Subcutaneous abdominal adipose tissue (tissue), 5 donors: ENCODE data around the gene TPT1.
A peak's percentile ranks its signal among the peaks of the same experiment; 100 is the strongest.
"Not testable (repeated sequence)": the region's sequence is repeated elsewhere in the genome, so short reads cannot be mapped to it uniquely, and the experiment has no call there.

Experiments used
- H3K27ac ChIP-seq: one replicate; pipeline ENCODE4 v1.7.0; 2013; ENCODE audit warnings: low read depth, mild to moderate bottlenecking, inconsistent platforms, low read length, moderate library complexity
- H3K27me3 ChIP-seq, 5 donors: one replicate each; pipeline ENCODE4 v1.7.0; 2013; ENCODE audit warnings: low read length in 5 of 5, inconsistent platforms in 1 of 5; ENCODE audit not compliant: control insufficient read depth in 5 of 5, insufficient read depth in 4 of 5
- H3K36me3 ChIP-seq, 5 donors: one replicate each; pipeline ENCODE4 v1.7.0; 2013; ENCODE audit warnings: low read length in 5 of 5; ENCODE audit not compliant: control insufficient read depth in 5 of 5, insufficient read depth in 5 of 5
- H3K4me1 ChIP-seq, 5 donors: one replicate each; pipeline ENCODE4 v1.7.0; 2013; ENCODE audit warnings: low read length in 5 of 5, mild to moderate bottlenecking in 3 of 5, moderate library complexity in 1 of 5; ENCODE audit not compliant: control insufficient read depth in 5 of 5, insufficient read depth in 5 of 5
- H3K4me3 ChIP-seq, 5 donors: one replicate each; pipeline ENCODE4 v1.7.0; 2013; ENCODE audit warnings: low read length in 5 of 5, low read depth in 1 of 5
- H3K9ac ChIP-seq, 5 donors: one replicate each; pipeline ENCODE4 v1.7.0; 2013; ENCODE audit warnings: low read length in 5 of 5, mild to moderate bottlenecking in 4 of 5, moderate library complexity in 3 of 5
- H3K9me3 ChIP-seq, 5 donors: one replicate each; pipeline ENCODE4 v1.7.0; 2013; ENCODE audit warnings: low read length in 5 of 5; ENCODE audit not compliant: control insufficient read depth in 5 of 5
- donor health status: healthy.
- donor health status: healthy.
- donor health status: healthy.
- donor health status: healthy.
- donor health status: healthy.

TPT1 gene

DNA sequence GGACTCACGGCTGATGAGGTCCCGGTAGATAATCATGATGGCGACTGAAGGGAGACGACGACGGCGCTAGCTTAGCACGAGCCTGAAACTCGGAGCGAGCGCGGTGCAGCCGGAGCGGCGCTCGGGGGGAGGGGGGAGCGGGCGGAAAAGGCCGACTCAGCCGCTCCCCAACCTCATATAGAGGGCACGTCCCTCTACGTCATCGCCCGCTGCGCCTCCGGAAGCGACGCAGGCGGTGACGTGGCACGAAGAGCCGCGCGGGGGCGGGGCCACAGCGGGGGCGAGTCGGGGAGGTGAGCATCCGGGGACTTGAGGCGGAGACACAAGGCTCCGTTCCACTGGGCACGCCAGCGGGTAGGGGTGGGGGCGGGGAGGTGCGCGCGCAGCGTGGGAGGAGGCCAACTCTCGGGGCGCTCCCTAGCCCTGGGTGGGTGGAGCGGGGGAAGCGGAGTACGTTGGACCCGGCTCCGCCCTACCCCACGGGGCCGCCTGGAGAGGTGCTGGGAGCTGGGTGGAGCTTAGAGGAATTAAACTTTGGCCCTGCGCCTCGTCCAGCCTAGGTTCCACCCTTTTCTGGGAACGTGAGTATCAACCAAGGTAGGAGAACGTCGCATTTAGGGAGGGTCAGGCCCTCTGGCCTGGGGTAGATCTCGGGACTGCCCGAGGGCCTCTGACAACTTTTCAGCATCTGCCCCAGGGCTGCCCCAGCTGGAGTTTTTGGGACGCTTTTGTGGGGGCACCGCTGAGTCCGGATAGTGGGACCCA, at the start of gene TPT1:
TSS of gene TPT1 (minus strand) at position 150 of the 765 bp plus-strand sequence. CDS start at position 36, 114 bp downstream.
- no peaks in the 10 kb centered on the region for H3K9me3 ChIP-seq
- H3K9ac ChIP-seq: peak within 1 kb of the TSS; percentile 89 to 100 (median 98)
- H3K36me3 ChIP-seq: peaks cover 35 to 45% (median 44%) of the 10 kb centered on the region in 5 donors
- peak within 1 kb of the TSS; percentile 100 for H3K27ac ChIP-seq
- H3K4me3 ChIP-seq: peak within 1 kb of the TSS; percentile 88 to 94 (median 90)
- H3K27me3 ChIP-seq: no peaks in the 10 kb centered on the region
- peaks cover 4 to 53% (median 41%) of the 10 kb centered on the region in 5 donors for H3K4me1 ChIP-seq

DNA sequence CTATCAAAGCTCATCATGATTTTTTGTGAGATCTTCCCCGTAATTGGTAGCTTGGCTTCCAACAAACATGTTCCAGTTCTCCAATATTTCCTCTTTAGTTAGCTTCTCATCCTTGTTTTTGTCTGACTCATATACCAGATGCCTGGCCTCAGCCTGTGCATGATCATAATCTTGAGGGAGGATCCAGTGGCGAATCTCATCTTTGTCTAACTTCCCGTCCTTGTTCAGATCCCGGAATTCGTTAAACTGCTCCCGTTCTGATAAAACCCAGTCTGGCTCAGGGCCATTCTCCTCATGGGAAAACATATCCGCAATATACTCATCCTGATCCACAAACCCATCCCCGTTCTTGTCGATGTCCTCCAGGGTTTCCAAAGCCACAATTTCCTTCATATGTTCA, 49.4 kb upstream of the TPT1 start:
- H3K4me3 ChIP-seq, H3K9ac ChIP-seq, H3K9me3 ChIP-seq, H3K27me3 ChIP-seq, H3K27ac ChIP-seq, H3K4me1 ChIP-seq: not testable (repeated sequence)
- H3K36me3 ChIP-seq: peaks cover 0 to 22% (median 6%) of the 10 kb centered on the region in 5 donors

DNA sequence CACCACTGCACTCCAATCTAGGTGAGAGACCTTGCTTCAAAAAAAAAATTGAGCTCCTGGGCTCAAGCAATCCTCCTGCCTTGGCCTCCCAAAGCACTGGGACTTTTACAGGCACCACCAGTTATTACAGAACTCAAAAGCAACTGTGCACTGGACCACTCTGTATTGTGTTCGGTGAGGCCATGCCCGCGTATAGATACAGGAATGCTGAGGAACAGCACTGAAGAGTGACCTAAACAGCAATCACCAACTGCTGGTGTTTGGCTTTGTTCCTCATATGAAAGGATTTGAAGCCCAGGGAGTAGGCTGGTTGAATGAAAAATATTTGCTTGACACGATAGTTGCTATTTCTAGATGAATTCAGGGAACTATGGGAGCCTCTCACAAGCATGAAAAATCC, 47.7 kb upstream of the TPT1 start:
- Histone ChIP-seq H3K4me3 (no peak overlapping the region), H3K4me1 (peaks cover 0 to 4% (median 0%) of the 10 kb centered on the region in 5 donors), H3K27ac (no peak overlapping the region), H3K36me3 (peaks cover 5 to 31% (median 9%) of the 10 kb centered on the region in 5 donors), H3K27me3 (no peaks in the 10 kb centered on the region), H3K9me3 (no peaks in the 10 kb centered on the region), H3K9ac (no peak overlapping the region)

DNA sequence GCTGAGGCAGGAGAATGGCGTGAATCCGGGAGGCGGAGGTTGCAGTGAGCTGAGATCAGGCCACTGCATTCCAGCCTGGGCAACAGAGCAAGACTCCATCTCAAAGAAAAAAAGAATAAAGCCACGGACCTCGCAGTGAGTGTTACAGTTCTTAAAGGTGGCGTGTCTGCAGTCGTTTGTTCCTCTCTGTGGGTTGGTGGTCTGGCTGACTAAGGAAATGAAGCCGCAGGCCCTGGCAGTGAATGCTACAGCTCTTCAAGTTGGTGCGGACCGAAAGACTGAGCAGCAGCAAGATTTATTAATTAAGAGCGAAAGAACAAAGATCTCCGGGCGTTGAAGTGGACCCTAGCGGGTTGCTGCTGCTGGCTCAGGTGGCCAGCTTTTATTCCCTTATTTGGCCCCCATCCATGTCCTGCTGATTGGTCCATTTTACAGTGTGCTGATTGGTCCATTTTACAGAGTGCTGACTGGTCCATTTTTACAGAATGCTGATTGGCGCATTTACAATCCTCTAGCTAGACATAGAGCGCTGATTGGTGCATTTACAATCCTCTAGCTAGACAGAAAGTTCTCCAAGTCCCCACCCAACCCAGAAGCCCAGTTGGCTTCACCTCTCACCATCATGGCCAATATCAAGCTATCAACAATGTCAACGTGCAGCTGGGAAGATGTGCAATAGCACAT, 46.1 kb upstream of the TPT1 start:
- not testable (repeated sequence) for H3K4me3 ChIP-seq, H3K27me3 ChIP-seq, H3K4me1 ChIP-seq, H3K9me3 ChIP-seq, H3K27ac ChIP-seq, H3K9ac ChIP-seq
- H3K36me3 ChIP-seq: peaks cover 5 to 28% (median 7%) of the 10 kb centered on the region in 5 donors

DNA sequence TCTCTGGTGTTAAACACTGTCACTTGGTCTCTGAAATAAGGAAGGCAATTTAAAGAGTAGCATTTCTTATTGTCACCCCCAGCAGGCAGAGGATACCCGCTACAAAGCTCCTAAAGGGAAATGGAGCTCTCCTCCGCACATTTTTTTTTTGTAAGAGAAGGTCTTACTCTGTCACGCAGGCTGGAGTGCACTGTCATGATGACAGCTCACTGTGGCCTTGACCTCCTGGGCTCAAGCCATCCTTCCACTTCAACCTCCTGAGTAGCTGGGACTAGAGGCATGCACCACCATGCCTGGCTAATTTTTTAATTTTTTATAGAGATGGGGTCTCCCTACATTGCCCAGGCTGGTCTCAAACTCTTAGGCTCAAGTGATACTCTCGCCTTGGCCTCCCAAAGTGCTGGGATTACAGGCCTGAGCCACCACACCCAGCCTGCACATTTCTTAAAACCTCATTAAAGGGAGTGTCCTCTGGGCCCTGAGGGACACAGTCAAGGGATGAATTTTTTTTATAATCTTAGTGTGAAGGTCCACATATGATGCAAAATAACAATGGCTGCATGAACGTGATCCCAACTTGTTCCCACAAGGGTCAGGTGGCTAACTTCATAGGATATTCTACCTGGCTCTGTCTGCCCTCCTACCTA, 45.0 kb upstream of the TPT1 start:
- peaks cover 5 to 26% (median 6%) of the 10 kb centered on the region in 5 donors for H3K36me3 ChIP-seq
- H3K9ac ChIP-seq: no peak overlapping the region
- no peak overlapping the region for H3K4me3 ChIP-seq
- peaks cover 0 to 4% (median 0%) of the 10 kb centered on the region in 5 donors for H3K4me1 ChIP-seq
- H3K27ac ChIP-seq: no peak overlapping the region
- H3K27me3 ChIP-seq: no peaks in the 10 kb centered on the region
- no peaks in the 10 kb centered on the region for H3K9me3 ChIP-seq

DNA sequence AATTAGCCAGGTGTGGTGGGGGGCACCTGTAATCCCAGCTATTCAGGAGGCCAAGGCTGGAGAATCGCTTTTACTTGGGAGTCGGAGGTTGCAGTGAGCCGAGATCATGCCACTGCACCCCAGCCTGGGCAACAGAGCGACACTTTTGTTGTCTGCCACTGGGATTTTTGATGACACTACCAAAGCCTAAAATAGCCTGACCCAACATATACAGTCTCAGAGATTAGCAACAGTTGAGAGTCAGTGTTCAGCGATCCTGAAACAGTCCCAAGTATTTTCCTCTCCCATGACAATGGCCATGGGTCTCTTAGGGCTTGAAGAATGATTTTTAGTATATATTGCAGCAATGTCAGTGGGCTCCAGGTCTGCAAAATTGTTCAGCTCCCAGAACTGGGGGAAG, 44.3 kb upstream of the TPT1 start:
- Histone ChIP-seq H3K4me3 (no peak overlapping the region), H3K27me3 (no peaks in the 10 kb centered on the region), H3K27ac (no peak overlapping the region), H3K36me3 (peaks cover 5 to 22% (median 6%) of the 10 kb centered on the region in 5 donors), H3K4me1 (peaks cover 0 to 4% (median 0%) of the 10 kb centered on the region in 5 donors), H3K9me3 (no peaks in the 10 kb centered on the region), H3K9ac (no peak overlapping the region)

DNA sequence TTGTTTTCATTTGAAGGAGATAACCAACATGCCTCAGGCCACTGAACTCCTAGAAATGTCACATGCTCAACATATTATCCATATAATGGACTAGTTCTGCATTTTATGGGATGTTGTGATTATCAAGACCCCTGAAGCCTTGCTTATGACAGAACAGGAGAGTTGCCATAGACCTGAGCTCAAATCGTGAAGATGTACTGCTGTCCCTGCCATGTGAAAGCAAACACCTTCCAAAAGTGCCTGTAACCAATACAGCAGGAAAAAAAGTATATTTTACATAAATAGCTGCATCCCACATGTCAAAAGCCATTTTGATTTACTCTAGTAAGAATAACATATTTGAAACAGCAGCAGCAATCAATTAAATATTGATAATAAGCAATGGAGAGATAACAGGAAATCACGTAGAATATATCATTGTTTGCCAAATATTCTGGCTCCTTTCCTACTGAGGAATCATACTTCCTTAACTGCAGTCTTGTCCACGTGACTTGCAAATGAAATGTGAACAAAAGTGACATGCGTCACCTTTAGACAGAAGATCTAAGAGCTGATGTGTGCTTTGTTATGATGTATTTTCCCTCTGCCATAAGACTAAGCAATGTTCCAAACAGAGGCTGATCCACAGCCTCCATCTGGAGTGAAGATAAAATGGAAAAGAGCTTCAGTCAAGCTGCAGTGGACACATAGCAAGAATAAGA, 43.6 kb upstream of the TPT1 start:
- Histone ChIP-seq H3K36me3 (peaks cover 5 to 22% (median 6%) of the 10 kb centered on the region in 5 donors), H3K27ac (no peak overlapping the region)

DNA sequence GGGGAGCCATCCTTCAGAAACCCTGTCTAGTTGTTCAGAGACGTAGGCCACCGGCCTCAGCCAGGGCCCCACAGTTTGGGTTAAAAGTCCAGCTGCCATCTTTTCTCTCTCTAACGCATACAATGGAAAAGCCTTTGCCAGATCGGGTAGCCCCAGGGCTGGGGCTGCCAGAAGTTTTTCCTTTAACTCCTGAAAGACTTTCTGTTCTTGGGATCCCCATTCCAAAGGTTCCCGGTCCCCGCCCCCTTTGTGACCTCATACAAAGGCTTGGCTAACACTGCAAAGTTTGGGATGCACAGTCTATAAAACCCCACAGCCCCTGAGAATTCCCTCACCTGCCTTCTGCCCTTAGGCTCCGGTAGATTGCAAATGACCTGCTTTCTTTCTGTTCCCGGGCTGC, 41.8 kb upstream of the TPT1 start:
- not testable (repeated sequence) for H3K9ac ChIP-seq, H3K4me3 ChIP-seq, H3K4me1 ChIP-seq, H3K27me3 ChIP-seq, H3K9me3 ChIP-seq, H3K27ac ChIP-seq
- peaks cover 4 to 19% (median 5%) of the 10 kb centered on the region in 5 donors for H3K36me3 ChIP-seq

More for the DNA sequence above, 43.6 kb upstream of the TPT1 start:
- H3K9ac ChIP-seq: no peak overlapping the region
- H3K4me1 ChIP-seq: peaks cover 0 to 4% (median 0%) of the 10 kb centered on the region in 5 donors
- no peaks in the 10 kb centered on the region for H3K27me3 ChIP-seq
- H3K9me3 ChIP-seq: no peaks in the 10 kb centered on the region
- H3K4me3 ChIP-seq: no peak overlapping the region

DNA sequence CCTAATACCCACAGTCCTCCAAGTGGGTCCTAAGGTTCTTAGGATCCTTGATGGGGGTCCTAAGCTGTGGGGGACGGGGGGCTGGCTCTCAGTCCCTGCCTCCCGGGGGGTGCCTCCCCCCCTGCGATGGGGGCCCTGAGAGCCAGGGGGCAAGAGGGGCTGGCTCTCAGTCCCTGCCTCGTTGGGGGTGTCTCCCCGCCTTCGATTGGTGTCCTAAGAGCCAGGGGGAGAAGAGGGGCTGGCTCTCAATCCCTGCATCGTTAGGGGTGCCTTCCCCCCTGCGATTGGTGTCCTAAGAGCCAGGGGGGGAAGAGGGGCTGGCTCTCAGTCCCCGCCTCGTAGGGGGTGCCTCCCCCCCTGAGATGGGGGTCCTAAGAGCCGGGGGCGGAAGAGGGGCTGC, 40.2 kb upstream of the TPT1 start:
- Histone ChIP-seq H3K27ac (no peak overlapping the region), H3K4me3 (no peak overlapping the region)

More for the DNA sequence above, 40.2 kb upstream of the TPT1 start:
- H3K36me3 ChIP-seq: peaks cover 4 to 16% (median 5%) of the 10 kb centered on the region in 5 donors
- H3K9me3 ChIP-seq: no peaks in the 10 kb centered on the region
- no peak overlapping the region for H3K9ac ChIP-seq
- H3K27me3 ChIP-seq: no peaks in the 10 kb centered on the region
- peaks cover 0 to 4% (median 0%) of the 10 kb centered on the region in 5 donors for H3K4me1 ChIP-seq
